ENCODE measurements around the gene CLBA1. TPM values are rescaled to one million over a fixed set of nuclear protein-coding genes. Genes with fewer than 3 reads are reported as not detected.

Gene CLBA1
- total and polyA plus RNA-seq, 9 donors = 3.5 to 7.1 (median 4.5) TPM

DNA sequence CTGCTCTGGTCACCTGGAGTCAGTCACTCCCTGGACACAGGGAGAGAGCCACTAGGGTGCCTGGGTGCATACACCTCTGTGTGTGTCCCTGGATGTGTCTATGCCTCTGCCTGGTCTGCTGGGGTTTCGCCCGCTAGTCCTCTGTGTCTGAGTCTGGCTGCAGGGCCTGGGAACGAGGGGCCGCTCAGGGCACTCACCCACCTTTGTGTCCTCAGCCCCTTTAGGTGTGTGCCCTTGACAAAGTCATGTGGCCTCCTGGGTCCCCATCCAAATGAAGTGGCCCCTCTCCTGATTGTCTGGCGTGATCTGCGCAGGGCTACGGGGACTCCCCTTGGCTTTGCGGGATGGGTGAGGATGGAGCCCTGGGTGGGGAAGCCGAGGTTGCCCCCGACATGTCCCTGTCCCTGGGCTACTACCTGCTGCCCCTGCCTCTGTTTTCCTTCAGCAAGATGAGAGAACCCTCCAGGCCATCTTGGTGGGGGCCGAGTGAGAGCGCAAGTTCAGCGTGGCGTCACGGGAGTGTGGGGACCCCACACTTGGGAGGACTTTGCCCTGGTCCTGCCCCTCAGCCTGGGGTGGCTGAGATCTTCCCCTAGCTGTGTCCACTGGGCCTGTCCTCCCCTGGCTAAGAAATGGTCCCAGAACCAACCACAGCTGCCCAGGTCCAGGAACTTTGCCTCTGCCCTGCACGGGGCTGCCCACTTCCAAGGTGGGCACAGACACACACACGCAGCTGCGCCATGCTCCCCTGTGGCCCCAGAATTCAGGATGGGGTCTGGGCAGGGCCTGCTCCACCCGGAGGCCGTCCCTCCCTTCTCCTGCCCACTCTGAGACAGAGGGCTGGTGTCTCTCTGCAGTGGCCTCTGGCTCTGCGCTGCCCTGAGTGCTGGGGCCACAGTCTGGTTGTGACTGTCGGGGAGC lies 4.7 kb upstream of the CLBA1 start:
- Histone ChIP-seq H3K36me3 (ENCODE audit: control insufficient read depth, insufficient read depth, low read length) (no peaks in the 10 kb centered on the region), H3K4me1 (ENCODE audit: control insufficient read depth, insufficient read depth, low read length) (peaks cover 73% of the 10 kb centered on the region), H3K27ac (ENCODE audit: low read length) (peak overlapping the region; percentile 79), H3K27me3 (ENCODE audit: control insufficient read depth, insufficient read depth, low read length) (peaks cover 18% of the 10 kb centered on the region), H3K4me3 (ENCODE audit: low read length) (no peak overlapping the region), H3K9me3 (replicated peaks; ENCODE audit: control insufficient read depth, low read depth, low read length) (no peaks in the 10 kb centered on the region)
- DNase-seq = no peak
- WGBS (ENCODE audit: insufficient coverage) = 90% methylated on average over 17 of the region's 22 CpGs

DNA sequence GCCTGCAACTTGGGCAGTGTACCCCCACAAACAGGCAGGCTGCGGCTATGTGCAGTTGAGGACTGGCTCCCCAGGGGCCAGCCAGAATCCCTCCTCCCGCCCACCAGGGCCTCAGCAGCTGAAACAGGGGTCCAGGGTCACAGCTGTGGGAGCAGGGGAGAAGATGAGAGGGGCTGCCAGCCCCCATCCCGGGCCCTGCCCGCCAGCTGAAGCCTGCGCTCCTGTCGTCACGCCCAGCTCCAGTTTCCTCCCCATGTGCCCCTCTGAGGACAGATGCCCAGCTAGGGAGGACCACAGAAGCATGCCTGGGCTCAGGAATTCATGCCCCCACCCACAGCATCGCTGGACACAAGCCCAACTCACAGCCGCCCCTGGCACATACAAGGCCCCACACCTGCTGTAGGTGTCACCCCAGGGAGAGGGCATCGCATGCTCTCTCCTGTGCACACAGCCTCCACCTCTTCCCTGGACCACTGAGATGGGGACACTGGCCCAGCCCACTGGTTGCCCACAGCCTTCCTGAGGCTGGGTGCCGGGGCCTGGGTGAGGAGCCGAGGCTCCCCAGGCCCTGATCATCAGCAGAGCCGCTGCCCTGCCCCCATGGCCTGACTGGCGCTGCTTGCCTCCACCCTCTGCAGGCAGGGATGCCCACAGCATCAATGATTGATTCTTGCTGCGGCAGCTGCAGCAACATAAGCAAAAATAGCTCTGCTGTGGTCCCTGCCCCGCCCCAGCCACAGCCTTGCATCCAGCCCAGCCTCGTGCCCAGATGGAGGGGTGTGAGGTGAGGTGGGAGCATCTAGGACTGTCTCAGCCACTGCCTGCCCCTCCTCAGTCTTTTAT lies 3.7 kb upstream of the CLBA1 start:
- 56% methylated on average over 13 of the region's 17 CpGs for WGBS (ENCODE audit: insufficient coverage)
- Histone ChIP-seq H3K36me3 (ENCODE audit: control insufficient read depth, insufficient read depth, low read length) (no peaks in the 10 kb centered on the region), H3K9me3 (replicated peaks; ENCODE audit: control insufficient read depth, low read depth, low read length) (no peaks in the 10 kb centered on the region), H3K4me3 (ENCODE audit: low read length) (no peak overlapping the region), H3K27me3 (ENCODE audit: control insufficient read depth, insufficient read depth, low read length) (peaks cover 11% of the 10 kb centered on the region), H3K27ac (ENCODE audit: low read length) (peak overlapping the region; percentile 79), H3K4me1 (ENCODE audit: control insufficient read depth, insufficient read depth, low read length) (peaks cover 69% of the 10 kb centered on the region)
- peak; percentile 78 for DNase-seq

- H3K4me1 ChIP-seq (ENCODE audit: control insufficient read depth, insufficient read depth, low read length) = peaks cover 62% of the 10 kb centered on the region
Observed at GRCh38 chr14:104982548-104983230, 2.9 kb upstream of the CLBA1 start.

GRCh38 chr14:104983231-104983721 lies 2.3 kb upstream of the CLBA1 start:
- Histone ChIP-seq H3K4me1 (ENCODE audit: control insufficient read depth, insufficient read depth, low read length) (peaks cover 60% of the 10 kb centered on the region), H3K9me3 (replicated peaks; ENCODE audit: control insufficient read depth, low read depth, low read length) (no peaks in the 10 kb centered on the region), H3K27ac (ENCODE audit: low read length) (peak overlapping the region; percentile 7), H3K27me3 (ENCODE audit: control insufficient read depth, insufficient read depth, low read length) (peaks cover 2% of the 10 kb centered on the region), H3K4me3 (ENCODE audit: low read length) (no peak overlapping the region), H3K36me3 (ENCODE audit: control insufficient read depth, insufficient read depth, low read length) (no peaks in the 10 kb centered on the region)
- 64% methylated on average over 7 of the region's 12 CpGs for WGBS (ENCODE audit: insufficient coverage)
- DNase-seq = no peak

More at GRCh38 chr14:104982548-104983230, 2.9 kb upstream of the CLBA1 start:
- H3K27me3 ChIP-seq (ENCODE audit: control insufficient read depth, insufficient read depth, low read length) = peaks cover 3% of the 10 kb centered on the region
- no peaks in the 10 kb centered on the region for H3K36me3 ChIP-seq (ENCODE audit: control insufficient read depth, insufficient read depth, low read length)
- no peak overlapping the region for H3K4me3 ChIP-seq (ENCODE audit: low read length)
- peak overlapping the region; percentile 65 for H3K27ac ChIP-seq (ENCODE audit: low read length)
- 86% methylated on average over 8 of the region's 10 CpGs for WGBS (ENCODE audit: insufficient coverage)
- no peaks in the 10 kb centered on the region for H3K9me3 ChIP-seq (replicated peaks; ENCODE audit: control insufficient read depth, low read depth, low read length)
- no peak for DNase-seq

DNA sequence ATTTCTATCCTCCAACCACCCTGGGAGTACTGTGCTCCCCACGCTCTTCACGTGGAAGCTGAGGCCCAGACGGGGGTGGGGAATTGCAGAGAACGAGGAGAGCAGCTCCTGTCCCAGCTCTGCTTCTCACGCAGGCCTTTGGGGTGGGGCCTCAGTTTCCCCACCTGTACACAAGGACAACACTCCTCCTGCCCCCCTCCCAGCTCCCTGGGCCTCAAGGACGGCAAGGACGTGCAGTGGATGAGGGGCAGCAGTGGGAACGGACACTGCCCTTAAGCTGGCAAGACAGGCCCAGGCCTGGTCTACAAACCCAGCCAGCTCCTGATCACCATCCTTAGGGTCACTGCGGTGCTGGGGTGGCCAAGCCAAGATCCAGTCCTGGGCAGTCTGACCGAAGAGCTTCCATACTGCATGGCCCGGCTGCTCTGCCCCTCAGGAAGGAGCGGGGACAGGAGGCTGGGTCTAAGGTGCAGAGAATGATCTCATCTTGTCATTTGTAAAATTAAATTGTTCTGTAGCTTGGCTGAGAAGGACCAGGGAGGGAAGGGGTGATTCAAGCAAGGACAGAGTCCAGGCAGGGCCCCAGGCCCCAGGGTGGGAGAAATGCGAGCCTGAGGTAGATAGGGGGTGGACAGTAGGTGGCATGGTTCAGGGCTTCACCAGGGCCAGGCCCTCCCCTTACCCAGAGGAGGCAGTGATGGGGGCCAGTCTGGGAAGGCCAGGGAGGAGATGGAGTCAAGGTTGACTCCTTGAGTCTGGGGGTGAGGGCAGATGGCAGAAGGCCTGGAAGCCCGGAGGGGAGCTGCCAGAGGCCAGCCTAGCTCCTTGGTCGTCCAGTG lies 1.3 kb upstream of the CLBA1 start:
- no peaks in the 10 kb centered on the region for H3K36me3 ChIP-seq (ENCODE audit: control insufficient read depth, insufficient read depth, low read length)
- H3K4me1 ChIP-seq (ENCODE audit: control insufficient read depth, insufficient read depth, low read length) = peaks cover 51% of the 10 kb centered on the region
- H3K27ac ChIP-seq (ENCODE audit: low read length) = no peak overlapping the region
- no peak overlapping the region for H3K4me3 ChIP-seq (ENCODE audit: low read length)
- peaks cover under 1% of the 10 kb centered on the region for H3K27me3 ChIP-seq (ENCODE audit: control insufficient read depth, insufficient read depth, low read length)
- DNase-seq = peak; percentile 10
- H3K9me3 ChIP-seq (replicated peaks; ENCODE audit: control insufficient read depth, low read depth, low read length) = no peaks in the 10 kb centered on the region
- 81% methylated on average over 12 of the region's 15 CpGs for WGBS (ENCODE audit: insufficient coverage)

GRCh38 chr14:104986487-104987164 lies 1.0 kb downstream of the CLBA1 start:
- WGBS (ENCODE audit: insufficient coverage) = 64% methylated on average over 13 of the region's 19 CpGs
- Histone ChIP-seq H3K9me3 (replicated peaks; ENCODE audit: control insufficient read depth, low read depth, low read length) (no peaks in the 10 kb centered on the region), H3K27ac (ENCODE audit: low read length) (no peak overlapping the region), H3K27me3 (ENCODE audit: control insufficient read depth, insufficient read depth, low read length) (no peaks in the 10 kb centered on the region), H3K4me3 (ENCODE audit: low read length) (peak overlapping the region; percentile 55), H3K4me1 (ENCODE audit: control insufficient read depth, insufficient read depth, low read length) (peaks cover 32% of the 10 kb centered on the region), H3K36me3 (ENCODE audit: control insufficient read depth, insufficient read depth, low read length) (peaks cover 8% of the 10 kb centered on the region)
- DNase-seq = no peak

GRCh38 chr14:104989236-104989950 lies 3.8 kb downstream of the CLBA1 start:
- Histone ChIP-seq H3K4me3 (ENCODE audit: low read length) (no peak overlapping the region), H3K36me3 (ENCODE audit: control insufficient read depth, insufficient read depth, low read length) (peaks cover 13% of the 10 kb centered on the region), H3K27ac (ENCODE audit: low read length) (no peak overlapping the region), H3K27me3 (ENCODE audit: control insufficient read depth, insufficient read depth, low read length) (no peaks in the 10 kb centered on the region), H3K4me1 (ENCODE audit: control insufficient read depth, insufficient read depth, low read length) (peaks cover 31% of the 10 kb centered on the region), H3K9me3 (replicated peaks; ENCODE audit: control insufficient read depth, low read depth, low read length) (no peaks in the 10 kb centered on the region)
- 87% methylated on average over 14 of the region's 16 CpGs for WGBS (ENCODE audit: insufficient coverage)
- DNase-seq = no peak

GRCh38 chr14:104989951-104990303 lies 4.3 kb downstream of the CLBA1 start:
- H3K9me3 ChIP-seq (replicated peaks; ENCODE audit: control insufficient read depth, low read depth, low read length) = no peaks in the 10 kb centered on the region
- no peak overlapping the region for H3K27ac ChIP-seq (ENCODE audit: low read length)
- 93% methylated on average over 3 of the region's 7 CpGs for WGBS (ENCODE audit: insufficient coverage)
- H3K4me3 ChIP-seq (ENCODE audit: low read length) = no peak overlapping the region
- H3K27me3 ChIP-seq (ENCODE audit: control insufficient read depth, insufficient read depth, low read length) = no peaks in the 10 kb centered on the region
- H3K36me3 ChIP-seq (ENCODE audit: control insufficient read depth, insufficient read depth, low read length) = peaks cover 13% of the 10 kb centered on the region
- DNase-seq = no peak
- peaks cover 32% of the 10 kb centered on the region for H3K4me1 ChIP-seq (ENCODE audit: control insufficient read depth, insufficient read depth, low read length)
